ENCODE results near the gene SUSD1.

The SUSD1 gene

DNA sequence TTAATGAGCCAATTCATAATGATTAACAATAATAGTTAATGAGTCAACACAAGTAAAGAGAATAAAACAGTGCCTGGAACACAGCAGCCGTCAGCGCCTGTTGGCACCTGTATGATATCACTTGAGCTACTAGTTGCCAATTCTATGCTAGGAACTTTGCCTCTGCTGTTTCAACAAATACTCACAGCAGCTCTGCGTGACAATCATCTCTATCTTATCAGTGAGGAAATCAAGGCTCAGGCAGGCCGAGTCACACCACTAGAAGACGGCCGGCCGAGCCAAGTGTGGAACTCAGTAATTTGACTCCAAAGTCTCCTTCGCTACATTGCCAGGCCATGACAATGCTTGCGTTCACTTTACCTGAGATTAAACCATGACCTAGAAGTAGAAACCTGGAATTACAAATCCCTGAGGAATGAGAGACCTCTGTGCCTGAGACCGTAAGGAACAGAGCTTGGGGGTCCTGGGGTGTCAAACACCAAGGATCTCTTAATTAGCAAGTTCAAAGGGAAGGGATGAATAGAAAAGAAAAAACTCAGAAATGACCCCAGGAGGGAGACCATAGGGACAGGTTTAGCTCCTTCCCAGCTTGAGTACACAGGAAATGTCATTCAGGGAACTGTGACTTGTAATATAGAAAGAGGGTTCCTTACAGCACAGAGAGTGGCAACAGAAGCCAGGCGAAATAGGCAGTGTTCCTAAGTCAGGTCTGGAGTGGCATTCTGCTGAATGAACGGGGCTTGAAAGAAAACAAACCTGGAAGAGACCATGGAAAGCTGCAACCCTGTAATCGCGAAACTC is 109.1 kb downstream of the SUSD1 start:
- no peak for DNase-seq (ENCODE audit: low read depth)

DNA sequence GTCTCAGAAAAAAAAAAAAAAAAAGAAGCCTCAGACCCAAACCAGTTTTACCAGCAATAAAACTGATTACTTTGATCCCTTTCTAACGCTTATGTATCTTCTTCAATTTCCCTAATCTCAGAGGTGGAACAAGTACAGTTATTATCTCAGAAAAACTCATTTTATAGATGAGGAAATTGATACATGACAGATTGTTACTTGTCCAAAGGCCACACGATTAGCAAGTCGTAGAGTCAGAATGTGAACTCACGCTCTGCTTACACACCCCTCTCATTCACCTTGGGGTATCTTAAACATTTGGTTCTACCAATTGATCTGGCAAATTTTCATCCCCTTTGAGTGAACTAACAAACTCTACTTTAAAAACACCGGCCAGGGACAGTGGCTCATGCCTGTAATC is 110.2 kb downstream of the SUSD1 start:
- no peak for DNase-seq (ENCODE audit: low read depth)

DNA sequence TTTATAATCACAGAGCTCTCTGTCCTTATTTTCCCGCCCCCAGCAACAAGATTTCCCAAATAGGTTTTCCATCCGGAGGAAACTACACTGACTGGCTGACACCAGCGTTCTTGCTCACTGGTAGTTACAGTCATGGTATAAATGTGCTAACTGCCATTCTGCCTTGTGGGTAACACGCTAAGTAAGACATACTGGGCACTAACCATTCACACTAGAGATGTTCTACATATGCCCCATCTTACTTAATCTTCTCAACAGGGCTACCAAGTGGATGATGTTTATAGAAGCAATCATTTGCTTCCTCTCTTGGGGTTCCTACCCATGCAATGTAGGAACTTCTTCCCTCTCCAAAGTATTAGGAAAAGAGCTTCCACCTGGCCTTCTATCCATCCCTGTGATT is 111.5 kb downstream of the SUSD1 start:
- no peak for DNase-seq (ENCODE audit: low read depth)

DNA sequence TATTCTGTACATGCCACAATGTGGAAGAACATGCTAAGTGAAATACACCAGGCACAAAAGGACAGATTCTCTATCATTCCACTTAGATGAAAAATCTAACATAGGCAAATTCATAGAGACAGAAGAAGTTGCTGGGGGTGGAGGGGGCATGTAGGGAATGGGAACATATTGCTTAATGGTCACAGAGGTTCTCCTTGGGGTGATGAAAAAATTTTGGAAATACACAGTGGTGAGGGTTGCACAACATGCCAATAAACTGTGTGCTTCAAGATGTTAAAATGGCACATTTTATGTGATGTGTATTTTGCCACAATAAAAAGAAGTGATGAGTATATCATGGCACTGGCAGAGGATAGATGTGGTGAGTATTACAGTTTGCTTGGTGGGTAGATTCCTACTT is 111.9 kb downstream of the SUSD1 start:
- no peak for DNase-seq (ENCODE audit: low read depth)

DNA sequence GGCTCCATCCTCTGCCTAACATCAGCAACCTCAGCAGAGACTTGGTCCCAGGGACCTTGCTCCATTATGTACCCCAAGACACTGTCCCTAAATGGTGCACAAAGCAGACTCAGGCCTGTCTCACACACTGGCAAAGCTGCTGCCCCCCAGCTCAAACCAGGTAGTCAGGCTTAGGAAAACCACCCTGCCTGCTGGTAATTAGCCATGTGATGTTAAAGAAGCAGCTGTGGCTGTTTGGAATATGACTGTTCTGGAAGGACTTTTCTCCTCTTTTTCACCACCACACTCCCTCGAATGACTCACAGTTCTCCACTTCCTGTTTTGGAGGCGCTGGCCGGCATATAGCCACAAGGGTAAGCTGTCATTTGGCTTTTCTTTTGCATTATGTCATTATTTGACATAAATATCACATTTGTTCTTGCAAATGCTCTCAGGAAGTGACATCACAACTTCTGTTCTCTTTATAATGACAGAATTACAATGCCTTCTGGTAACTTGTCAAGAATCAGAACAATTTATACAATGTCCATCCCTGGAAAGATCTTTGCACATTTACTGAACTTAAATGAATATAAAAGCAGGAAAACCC is 113.9 kb downstream of the SUSD1 start:
- DNase-seq (ENCODE audit: low read depth): no peak

DNA sequence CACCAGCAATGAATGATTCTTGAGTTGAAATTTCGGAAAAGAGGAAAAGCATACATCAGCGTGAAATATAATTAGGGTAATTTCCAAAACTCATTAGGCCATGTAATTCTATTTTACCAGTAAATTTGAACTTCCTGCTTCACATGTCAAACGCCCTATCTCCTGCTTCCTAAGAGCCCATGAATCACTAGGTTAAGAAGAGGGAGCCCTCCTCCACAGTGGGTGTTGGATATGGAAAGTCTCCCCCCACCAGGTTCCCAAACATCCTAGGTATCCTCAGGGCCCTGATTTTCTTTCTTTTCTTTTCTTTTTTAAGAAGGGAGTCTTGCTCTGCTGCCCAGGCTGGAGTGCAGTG is 115.2 kb downstream of the SUSD1 start:
- DNase-seq (ENCODE audit: low read depth): no peak

DNA sequence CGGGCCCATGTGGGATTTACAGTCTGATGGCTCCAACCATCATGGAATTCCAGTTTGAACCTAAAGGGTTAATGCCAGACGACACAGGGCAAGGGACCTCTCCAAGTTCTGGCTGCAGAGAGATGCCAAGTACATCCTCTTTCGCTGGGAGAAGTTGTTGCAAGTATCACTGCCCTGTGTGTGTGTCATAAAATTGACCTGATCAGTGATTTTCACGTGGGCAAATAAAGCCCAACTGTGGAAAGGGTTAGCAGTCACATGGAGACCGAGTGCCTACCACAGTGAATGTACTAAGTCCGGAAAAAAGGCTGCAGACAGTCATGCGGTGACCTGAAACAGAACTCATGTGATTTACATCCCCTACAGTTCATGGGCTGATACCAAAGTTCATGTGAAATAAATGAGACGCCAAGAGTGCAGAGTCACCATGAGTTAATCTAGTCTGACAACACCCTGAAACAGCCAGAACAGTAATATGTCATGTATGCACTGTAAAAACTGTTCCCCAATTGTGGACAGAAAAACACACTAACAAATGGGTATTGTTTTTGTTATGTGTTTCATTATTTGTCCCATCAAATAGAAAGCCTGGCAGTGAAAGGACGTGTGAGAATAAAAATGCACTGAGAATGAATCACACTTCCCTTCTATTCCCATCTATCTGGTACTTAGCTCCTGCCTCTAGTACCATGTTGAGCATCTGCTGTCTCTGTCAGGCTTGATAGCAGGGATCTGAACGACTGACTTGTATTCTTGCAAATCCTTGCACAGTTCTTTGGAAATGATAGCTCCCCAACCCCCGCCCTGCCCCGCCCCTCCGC is 115.7 kb downstream of the SUSD1 start:
- DNase-seq (ENCODE audit: low read depth): no peak

DNA sequence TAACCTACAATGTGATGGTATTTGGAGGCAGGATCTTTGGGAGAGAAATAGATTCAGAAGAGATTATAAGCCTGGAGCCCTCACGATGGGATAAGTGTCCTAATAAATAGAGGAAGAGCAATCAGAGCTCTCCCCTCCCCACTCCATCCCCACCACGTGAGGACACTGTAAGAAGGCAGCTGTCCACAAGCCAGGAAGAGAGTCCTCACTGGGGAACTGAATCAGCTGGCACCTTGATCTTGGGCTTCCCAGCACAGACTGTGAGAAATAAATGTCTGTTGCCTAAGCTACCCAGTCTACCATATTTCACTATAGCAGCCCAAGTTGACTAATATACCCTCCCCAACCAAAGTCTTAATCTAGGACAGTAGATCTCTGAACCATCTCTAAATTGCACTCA is 118.1 kb downstream of the SUSD1 start:
- no peak for DNase-seq (ENCODE audit: low read depth)

DNA sequence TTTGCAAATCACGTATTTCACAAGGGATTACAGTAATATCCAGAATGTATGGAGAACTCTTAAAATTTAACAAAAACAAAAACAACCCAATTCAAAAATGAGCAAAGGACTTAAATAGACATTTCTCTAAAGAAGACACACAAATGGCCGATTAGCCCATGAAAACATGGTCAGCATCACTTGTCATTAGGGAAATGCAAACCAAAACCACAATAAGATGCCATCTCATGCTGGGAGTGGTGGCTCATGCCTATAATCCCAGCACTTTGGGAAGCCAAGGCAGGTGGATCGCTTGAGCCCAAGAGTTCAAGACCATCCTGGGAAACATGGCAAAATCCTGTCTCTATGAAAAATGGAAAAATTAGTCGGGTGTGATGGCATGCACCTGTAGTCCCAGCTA is 120.2 kb downstream of the SUSD1 start:
- no peak for DNase-seq (ENCODE audit: low read depth)

DNA sequence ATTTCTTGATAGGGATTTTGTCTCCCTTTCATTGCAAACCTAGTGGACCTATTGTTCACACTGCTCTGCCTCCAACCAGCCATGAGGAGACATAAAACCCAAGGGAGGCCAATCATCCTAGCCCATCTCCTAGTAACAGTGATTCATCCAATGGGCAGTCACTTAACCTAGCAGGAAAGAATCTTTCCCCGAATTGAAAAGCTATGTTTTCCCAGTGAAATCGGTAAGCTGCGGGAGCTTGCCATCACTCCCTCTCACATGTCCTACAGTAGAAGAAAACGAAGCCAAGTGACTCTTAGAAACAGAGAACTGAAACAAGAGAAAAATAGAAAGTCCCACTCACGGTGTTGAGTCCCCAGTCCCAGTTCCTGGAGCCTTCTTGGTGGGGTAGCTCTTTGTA is 123.3 kb downstream of the SUSD1 start:
- no peak for DNase-seq (ENCODE audit: low read depth)

DNA sequence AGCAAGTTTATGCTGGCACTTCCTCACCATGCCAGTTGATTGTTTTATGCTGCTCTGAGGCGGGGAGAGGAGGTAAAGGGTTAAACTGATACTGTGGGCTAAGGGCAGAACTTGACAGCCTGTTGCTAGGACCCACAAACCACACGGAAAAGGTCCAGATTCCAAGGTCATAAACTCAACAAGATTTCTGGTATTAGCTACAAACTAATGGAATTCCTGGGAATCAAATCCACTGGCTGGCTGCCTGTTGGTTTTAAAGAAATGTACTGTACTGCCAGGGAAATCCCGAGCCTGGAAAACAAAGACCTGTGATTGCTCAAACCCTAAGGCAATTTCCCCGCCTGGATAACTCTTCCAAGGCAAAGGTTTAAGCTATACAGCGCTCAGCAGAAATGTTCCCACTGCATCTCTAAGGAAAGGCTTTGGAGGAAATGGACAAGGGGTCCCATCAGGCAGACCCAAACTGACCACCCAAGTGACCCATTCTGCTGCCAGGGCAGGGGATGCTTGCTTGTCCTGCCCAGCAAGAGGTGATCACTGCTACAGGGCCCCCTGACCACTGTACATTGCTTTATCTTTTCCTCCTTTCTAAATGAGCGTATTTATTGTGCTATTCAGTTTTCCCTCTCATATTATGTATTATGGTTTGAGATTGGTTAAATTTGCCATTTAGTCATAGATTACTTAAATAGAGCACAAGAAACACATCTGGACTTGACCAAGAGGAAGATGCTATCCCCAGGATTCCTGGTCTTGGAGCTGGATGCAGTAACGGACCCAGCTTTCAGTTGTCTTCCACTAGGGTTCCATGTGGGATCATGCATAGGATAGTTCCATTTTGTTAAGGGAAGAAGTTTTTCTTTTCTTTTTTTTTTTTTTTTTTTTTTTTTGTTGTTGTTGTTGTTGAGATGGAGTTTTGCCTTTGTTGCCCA is 124.3 kb downstream of the SUSD1 start:
- no peak for DNase-seq (ENCODE audit: low read depth)

DNA sequence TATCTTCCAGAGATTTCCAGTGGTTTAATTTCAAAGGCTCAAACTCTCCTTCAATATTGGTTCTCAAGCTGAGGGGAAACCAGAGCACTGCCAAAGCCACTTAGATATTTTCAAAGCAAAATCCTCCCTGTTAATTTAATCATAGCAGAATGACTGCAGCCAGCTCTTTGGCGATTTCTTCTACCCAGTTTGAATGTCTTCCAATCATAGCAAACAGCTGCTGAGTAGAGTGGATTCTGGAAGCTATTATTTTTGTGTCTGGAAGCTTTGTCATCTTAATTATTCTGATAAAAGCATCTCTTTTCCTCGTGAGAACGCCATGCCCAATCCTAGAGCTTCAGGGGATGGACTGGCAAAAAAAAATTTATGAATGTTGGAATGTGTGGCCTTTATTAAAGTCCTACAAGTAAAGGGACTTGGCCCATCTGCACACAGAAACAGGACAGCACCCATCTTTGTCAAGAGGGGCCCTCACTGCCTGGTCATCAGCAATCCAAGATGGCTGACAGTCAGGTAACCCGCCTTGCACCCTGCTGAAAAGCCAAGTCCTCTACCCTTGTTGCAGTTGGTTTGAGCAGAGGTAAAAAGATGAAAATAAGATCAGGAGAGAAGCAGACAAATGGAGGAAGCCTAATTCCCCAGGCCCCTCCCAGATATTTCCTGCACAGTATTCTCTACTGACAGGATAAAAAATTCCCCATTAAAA is 125.1 kb downstream of the SUSD1 start:
- no peak for DNase-seq (ENCODE audit: low read depth)

DNA sequence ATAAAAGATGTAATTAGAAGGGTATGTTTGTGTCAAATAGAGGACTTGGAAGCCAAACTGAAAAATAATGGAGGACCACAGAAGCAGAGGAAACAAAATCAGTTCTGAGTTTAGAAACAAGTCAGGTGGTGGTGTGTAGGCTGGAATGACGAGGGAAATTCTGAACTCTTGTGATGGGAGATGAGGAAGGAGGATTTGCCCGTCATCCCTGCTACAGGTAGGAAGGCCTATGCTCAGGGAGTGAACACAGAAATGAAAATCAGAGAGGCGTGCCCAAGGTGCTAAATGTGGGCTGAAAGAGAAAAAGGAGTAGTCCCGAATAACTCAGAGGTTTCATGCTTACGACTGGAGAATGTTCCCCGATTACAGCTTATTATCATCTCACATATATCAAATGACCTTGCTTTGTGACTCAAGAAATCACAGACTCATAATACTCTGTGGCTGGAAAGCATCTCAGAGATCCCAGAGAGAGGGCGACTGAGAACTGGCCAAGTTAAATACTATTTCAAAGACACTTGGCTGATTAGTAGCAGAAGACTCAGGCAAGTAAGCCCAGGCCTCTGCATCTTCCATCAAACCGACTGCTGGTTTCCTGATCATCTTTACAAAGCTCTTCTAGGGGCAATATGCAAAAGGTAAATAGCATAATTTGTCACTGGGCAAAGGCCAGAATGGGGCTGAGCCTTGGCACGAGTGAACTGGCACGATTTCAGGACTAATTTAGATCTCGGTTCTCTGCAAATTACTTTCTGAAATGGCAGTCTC is 126.0 kb downstream of the SUSD1 start:
- DNase-seq (ENCODE audit: low read depth): no peak

DNA sequence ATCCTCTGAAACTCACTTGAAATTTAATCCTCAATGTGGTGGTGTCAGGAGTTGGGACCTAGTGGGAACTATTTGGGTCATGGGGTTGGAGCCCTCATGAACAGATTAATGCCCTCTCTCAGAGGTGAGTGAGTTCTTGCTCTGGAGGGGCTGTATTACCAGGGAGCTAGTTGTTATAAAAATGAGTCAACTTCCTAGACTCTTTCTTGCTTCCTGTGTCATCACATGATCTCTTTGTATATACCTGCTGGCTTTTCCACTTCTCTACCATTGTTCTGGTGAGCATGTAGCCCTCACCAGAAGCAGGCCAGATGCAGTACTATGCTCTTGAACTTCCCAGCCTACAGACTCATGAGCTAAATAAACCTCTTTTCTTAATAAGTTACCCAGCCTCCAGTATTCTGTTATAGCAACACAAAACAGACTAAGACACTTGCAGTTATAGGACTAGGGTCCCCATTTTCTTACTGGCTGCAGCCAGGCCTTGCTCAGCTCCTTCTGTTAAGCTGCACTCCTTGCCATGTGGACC is 127.5 kb downstream of the SUSD1 start:
- DNase-seq (ENCODE audit: low read depth): no peak

DNA sequence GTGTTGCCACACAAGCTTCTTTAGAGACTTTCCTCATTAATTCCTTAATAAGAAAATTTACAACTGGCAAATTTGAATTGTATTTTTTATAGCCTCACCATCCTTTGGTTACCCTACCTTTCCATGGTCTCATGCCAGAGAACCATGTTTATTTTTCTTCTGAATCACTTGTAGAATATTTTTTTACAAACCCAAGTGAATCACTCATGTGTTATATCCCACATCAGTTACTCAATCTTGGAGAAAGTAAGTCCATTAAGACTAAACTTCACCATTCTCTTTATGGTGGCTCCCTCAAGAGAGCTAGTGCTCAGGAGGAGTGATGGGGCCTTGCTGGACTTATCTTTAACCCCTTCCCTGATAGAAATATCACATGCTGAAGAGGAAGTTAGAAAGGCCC is 128.9 kb downstream of the SUSD1 start:
- DNase-seq (ENCODE audit: low read depth): no peak

DNA sequence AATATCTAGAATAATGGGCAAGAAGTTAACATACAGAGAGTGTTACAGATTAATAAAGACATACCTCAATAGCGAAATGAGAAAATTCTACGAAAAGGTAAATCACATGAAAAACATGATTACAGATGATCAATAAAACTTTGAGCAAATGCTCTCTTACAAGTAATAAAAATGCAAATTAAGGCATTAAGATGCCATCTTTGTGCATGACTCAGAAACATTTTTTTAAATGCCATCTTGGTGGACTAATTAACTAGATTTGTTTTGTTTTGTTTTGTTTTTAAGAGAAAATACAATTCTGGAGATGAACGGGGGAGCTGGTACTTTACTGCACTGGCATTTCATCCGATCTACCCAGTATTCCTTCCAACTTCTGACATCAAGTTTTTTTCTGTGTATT is 130.2 kb downstream of the SUSD1 start:
- no peak for DNase-seq (ENCODE audit: low read depth)

DNA sequence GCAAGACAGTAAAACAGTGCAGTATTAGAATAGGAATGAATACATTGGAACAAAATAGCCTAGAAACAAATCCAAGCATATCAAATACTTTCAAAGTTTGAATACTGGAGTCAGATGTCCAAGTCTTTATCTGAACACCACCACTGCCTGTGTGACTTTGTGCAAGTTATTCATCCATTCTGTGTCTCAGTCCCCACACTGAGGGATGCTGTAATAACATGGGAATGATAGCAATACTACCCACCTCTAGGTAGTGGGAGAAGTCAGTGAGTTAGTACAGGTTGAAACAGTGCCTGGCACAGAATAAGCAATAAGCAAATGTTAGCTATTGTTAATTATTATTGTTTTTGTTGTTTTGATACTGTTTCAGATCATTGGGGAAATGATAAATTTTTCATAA is 130.9 kb downstream of the SUSD1 start:
- no peak for DNase-seq (ENCODE audit: low read depth)

DNA sequence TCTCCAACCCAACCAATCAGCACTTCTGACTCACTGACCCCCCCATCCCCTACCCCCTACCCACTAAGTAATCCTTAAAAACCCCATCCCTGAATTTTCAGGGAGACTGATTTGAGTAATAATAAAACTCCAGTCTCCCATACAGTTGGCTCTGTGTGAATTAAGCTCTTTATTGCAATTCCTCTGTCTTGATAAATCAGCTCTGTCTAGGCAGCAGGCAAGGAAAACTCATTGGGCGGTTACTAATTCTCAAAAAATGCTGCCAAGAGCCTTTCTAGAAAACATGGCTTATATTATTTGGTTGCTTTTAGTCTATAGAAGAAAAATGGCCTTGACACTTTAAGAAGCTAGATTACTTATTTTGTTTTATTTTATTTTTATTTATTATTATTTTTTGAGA is 131.7 kb downstream of the SUSD1 start:
- no peak for DNase-seq (ENCODE audit: low read depth)

DNA sequence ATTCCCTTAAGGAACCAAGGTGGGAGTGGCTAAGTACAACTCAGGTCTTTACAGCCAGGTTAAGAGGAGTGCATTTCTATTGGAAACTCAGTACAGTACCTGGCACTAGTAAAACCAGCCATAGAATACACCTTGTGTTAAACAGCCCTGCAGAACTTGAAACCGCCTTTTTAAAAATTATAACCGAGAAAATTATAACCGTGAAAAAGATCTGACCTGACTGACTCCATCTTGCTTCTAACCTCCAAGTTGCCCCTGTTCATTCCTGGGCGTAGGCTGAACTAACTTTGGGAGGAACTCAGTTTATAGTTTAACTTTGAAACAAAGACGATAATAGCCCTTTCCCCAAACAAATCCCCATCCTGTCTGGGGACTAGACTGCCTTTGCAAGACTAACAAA is 132.3 kb downstream of the SUSD1 start:
- no peak for DNase-seq (ENCODE audit: low read depth)

DNA sequence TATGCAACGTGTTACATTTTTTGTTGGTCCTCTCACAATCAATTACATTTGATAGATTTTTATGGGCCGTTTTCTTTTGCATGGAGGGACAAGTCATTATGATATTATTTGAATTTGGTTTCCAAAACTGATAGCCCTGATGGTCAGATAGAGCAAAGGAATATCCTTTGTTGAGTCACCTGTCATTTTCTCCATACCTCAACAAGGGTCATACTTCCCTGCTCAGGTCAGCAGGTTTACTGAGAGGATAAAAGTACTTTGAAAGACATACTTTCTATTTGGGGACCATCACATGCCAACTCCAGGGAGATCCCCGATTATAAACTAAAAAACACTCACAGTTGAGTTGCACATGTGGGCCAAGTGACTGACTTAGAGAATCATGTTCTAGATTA is 132.9 kb downstream of the SUSD1 start:
- DNase-seq (ENCODE audit: low read depth): no peak
